ENCODE data around the gene NUDT2. TPM values are rescaled to one million over a fixed set of nuclear protein-coding genes. Genes with fewer than 3 reads are reported as not detected.
"Not testable (repeated sequence)": the region's sequence is repeated elsewhere in the genome, so short reads cannot be mapped to it uniquely, and the experiment has no call there.

Gene NUDT2
- total RNA-seq, 1 experiment from 2014 or later: 17.8 TPM

DNA sequence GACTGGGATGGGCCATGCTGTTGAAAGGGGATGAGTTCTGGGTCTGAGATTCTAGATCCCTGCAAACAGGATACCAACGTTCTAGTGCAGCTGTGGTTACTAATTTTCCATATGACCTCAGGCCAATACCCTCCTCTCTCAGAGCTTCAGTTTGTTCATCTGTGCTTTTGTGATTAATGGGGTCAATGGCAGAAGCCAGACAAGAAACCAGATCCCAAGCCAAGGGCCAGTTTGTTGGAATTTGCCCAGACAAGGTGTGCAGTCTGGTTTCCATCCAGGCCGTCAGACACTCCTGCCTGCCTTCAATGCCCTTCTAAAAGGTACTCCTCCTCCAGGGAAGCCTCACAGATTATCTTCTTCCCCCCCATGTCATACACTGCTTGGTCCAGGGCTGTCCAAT is 35.9 kb downstream of the NUDT2 start:
- DNase-seq (ENCODE audit: low spot score): no peak
- CTCF ChIA-PET: interaction anchor here (0.7 kb wide), 1 partner anchor 32 kb away, joined by 3 read pairs; no protein-coding TSS in a partner anchor

DNA sequence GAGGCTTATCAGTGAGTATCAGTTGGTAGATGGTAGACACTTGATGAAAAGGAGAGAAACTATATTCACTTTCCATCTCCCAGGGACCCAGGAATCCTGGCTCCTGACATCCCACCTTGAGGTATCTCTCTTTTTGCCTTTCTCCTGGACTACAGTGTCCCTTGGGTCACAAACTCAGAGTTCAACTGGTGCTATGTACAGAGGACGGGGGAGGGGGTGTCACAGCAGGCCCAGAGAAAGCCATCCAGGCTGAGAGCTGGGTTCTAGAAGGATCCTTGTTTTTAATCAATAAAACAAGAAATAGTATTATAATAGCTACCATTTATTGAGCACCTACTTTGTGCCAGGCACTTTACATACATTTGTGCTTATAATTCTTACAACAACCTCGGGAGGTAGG is 37.0 kb downstream of the NUDT2 start:
- DNase-seq (ENCODE audit: low spot score) (no peak), ATAC-seq (no peak)
- H3K4me1 Mint-ChIP-seq: peaks cover 27% of the 10 kb centered on the region
- H3K4me3 Mint-ChIP-seq: no peak overlapping the region
- H3K27ac Mint-ChIP-seq: no peak overlapping the region
- no peaks in the 10 kb centered on the region for H3K27me3 Mint-ChIP-seq (ENCODE audit: low read depth)
- CTCF ChIA-PET: interaction anchor here (1.3 kb wide), 1 partner anchor 9 kb away, joined by 3 read pairs; no protein-coding TSS in a partner anchor
- POLR2A ChIA-PET: no interaction called here
- H3K9me3 Mint-ChIP-seq: peaks cover 24% of the 10 kb centered on the region
- TF ChIP-seq, protein P1, sequence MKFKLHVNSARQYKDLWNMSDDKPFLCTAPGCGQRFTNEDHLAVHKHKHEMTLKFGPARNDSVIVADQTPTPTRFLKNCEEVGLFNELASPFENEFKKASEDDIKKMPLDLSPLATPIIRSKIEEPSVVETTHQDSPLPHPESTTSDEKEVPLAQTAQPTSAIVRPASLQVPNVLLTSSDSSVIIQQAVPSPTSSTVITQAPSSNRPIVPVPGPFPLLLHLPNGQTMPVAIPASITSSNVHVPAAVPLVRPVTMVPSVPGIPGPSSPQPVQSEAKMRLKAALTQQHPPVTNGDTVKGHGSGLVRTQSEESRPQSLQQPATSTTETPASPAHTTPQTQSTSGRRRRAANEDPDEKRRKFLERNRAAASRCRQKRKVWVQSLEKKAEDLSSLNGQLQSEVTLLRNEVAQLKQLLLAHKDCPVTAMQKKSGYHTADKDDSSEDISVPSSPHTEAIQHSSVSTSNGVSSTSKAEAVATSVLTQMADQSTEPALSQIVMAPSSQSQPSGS (CRISPR knock-in tag; IDR thresholded peaks at IDR 0.05; ENCODE audit: borderline replicate concordance, low read depth): no peak
- TF ChIP-seq SP1 (CRISPR knock-in tag; conservative IDR thresholded peaks at IDR 0.05) (no peak), TP53 (CRISPR knock-in tag; IDR thresholded peaks at IDR 0.05) (no peak), SMAD4 (CRISPR knock-in tag; IDR thresholded peaks at IDR 0.05) (no peak), ZNF396 (CRISPR knock-in tag; IDR thresholded peaks at IDR 0.05; ENCODE audit: borderline replicate concordance) (no peak), GRHL2 (CRISPR knock-in tag; IDR thresholded peaks at IDR 0.05; ENCODE audit: insufficient replicate concordance, severe bottlenecking) (no peak), ZNF263 (CRISPR knock-in tag; IDR thresholded peaks at IDR 0.05; ENCODE audit: low read depth) (no peak), CREM (CRISPR knock-in tag; IDR thresholded peaks at IDR 0.05) (no peak), OVOL2 (CRISPR knock-in tag; IDR thresholded peaks at IDR 0.05; ENCODE audit: borderline replicate concordance) (no peak)
- TF ChIP-seq, protein P2, sequence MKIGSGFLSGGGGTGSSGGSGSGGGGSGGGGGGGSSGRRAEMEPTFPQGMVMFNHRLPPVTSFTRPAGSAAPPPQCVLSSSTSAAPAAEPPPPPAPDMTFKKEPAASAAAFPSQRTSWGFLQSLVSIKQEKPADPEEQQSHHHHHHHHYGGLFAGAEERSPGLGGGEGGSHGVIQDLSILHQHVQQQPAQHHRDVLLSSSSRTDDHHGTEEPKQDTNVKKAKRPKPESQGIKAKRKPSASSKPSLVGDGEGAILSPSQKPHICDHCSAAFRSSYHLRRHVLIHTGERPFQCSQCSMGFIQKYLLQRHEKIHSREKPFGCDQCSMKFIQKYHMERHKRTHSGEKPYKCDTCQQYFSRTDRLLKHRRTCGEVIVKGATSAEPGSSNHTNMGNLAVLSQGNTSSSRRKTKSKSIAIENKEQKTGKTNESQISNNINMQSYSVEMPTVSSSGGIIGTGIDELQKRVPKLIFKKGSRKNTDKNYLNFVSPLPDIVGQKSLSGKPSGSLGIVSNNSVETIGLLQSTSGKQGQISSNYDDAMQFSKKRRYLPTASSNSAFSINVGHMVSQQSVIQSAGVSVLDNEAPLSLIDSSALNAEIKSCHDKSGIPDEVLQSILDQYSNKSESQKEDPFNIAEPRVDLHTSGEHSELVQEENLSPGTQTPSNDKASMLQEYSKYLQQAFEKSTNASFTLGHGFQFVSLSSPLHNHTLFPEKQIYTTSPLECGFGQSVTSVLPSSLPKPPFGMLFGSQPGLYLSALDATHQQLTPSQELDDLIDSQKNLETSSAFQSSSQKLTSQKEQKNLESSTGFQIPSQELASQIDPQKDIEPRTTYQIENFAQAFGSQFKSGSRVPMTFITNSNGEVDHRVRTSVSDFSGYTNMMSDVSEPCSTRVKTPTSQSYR (CRISPR knock-in tag; IDR thresholded peaks at IDR 0.05): no peak
- H3K36me3 Mint-ChIP-seq: peaks cover 37% of the 10 kb centered on the region

More for the DNA sequence above, 35.9 kb downstream of the NUDT2 start:
- Mint-ChIP-seq H3K27me3 (ENCODE audit: low read depth) (no peaks in the 10 kb centered on the region), H3K4me3 (no peak overlapping the region), H3K9me3 (peaks cover 24% of the 10 kb centered on the region), H3K4me1 (peaks cover 27% of the 10 kb centered on the region), H3K27ac (no peak overlapping the region), H3K36me3 (peaks cover 28% of the 10 kb centered on the region)
- ATAC-seq: no peak
- POLR2A ChIA-PET: no interaction called here
- TF ChIP-seq, protein P3, sequence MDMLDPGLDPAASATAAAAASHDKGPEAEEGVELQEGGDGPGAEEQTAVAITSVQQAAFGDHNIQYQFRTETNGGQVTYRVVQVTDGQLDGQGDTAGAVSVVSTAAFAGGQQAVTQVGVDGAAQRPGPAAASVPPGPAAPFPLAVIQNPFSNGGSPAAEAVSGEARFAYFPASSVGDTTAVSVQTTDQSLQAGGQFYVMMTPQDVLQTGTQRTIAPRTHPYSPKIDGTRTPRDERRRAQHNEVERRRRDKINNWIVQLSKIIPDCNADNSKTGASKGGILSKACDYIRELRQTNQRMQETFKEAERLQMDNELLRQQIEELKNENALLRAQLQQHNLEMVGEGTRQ (CRISPR knock-in tag; IDR thresholded peaks at IDR 0.05): no peak
- no peak for TF ChIP-seq ZNF138 (CRISPR knock-in tag; conservative IDR thresholded peaks at IDR 0.05)
- no peak for TF ChIP-seq FOXK1 (CRISPR knock-in tag; IDR thresholded peaks at IDR 0.05)
- TF ChIP-seq, protein P4, sequence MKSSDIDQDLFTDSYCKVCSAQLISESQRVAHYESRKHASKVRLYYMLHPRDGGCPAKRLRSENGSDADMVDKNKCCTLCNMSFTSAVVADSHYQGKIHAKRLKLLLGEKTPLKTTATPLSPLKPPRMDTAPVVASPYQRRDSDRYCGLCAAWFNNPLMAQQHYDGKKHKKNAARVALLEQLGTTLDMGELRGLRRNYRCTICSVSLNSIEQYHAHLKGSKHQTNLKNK (CRISPR knock-in tag; IDR thresholded peaks at IDR 0.05): no peak

DNA sequence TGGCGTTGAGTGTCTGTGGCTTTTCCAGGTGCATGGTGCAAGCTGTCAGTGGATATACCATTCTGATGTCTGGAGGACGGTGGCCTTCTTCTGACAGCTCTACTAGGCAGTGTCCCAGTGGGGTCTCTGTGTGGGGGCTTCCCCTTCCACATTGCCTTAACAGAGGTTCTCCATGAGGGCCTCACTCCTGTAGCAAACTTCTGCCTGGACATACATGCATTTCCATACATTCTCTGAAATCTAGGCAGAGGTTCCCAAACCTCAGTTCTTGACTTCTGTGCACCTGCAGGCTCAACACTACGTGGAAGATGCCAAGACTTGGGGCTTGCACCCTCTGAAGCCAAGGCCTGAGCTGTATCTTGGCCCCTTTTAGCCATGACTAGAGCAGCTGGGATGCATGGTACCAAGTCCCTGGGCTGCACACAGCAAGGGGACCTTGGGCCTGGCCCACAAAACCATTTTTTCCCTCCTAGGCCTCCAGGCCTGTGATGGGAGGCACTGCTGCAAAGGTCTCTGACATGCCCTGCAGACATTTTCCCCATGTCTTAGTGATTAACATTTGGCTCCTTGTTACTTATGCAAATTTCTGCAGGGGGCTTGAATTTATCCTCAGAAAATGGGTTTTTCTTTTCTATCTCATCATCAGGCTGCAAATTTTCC is 38.5 kb downstream of the NUDT2 start:
- H3K4me1 Mint-ChIP-seq: peaks cover 26% of the 10 kb centered on the region
- H3K4me3 Mint-ChIP-seq; CTCF ChIA-PET; POLR2A ChIA-PET; H3K27ac Mint-ChIP-seq; ATAC-seq; H3K27me3 Mint-ChIP-seq (ENCODE audit: low read depth); DNase-seq (ENCODE audit: low spot score): not testable (repeated sequence)
- H3K36me3 Mint-ChIP-seq: peaks cover 43% of the 10 kb centered on the region
- H3K9me3 Mint-ChIP-seq: peaks cover 24% of the 10 kb centered on the region

DNA sequence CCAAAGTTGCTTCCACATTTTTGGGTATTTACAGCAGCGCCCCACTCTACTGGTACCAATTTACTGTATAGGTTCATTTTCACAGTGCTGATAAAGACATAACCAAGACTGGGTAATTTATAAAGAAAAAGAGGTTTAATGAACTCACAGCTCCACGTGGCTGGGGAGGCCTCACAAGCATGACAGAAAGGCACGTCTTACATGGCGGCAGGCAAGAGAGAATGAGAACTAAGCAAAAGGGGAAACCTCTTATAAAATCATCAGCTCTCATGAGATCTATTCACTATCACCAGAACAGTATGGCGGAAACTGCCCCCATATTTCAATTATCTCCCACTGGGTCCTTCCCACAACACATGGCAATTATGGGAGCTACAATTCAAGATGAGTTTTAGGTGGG is 39.4 kb downstream of the NUDT2 start:
- ATAC-seq; H3K27me3 Mint-ChIP-seq (ENCODE audit: low read depth); POLR2A ChIA-PET; H3K27ac Mint-ChIP-seq; H3K4me3 Mint-ChIP-seq; DNase-seq (ENCODE audit: low spot score): not testable (repeated sequence)
- Mint-ChIP-seq H3K4me1 (peaks cover 17% of the 10 kb centered on the region), H3K36me3 (peaks cover 43% of the 10 kb centered on the region), H3K9me3 (peaks cover 24% of the 10 kb centered on the region)
- CTCF ChIA-PET: interaction anchor here (0.6 kb wide), 1 partner anchor 28 kb away, joined by 3 read pairs; no protein-coding TSS in a partner anchor

All from WTC11 (cell line).